HG03354 (cell line): Measurements from ENCODE around the gene VASH1.
A peak's percentile ranks its signal among the peaks of the same experiment; 100 is the strongest.

ENCODE experiments used
- ATAC-seq: cut with Tn5 transposase; IDR thresholded peaks from one replicate; pipeline ENCODE4 v1.9.1; 2021; ENCODE audit warnings: mild to moderate bottlenecking; ENCODE audit not compliant: unreplicated experiment, poor library complexity, severe bottlenecking

Gene VASH1

DNA sequence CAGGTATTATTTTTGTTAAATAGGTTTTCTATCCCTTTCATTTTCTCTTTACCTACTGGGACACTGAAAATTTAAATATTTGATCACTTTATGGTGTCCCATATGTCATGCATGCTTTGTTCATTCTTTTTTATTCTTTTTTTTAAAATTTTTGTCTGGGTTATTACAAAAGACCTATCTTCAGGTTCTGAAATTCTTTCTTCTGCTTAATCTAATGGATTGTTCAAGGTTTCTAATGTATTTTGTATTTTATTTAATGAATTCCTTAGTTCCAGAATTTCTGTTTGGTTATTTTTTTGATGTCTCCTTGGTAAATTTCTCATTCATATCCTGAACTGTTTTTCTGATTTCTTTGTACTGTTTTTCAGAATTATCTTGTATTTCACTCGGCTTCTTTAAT lies 20.2 kb upstream of the VASH1 start:
- no peak for ATAC-seq

- ATAC-seq: no peak
These were observed 19.1 kb upstream of the VASH1 start for GRCh38 chr14:76742185-76742584.

- no peak for ATAC-seq
These were observed 18.3 kb upstream of the VASH1 start for GRCh38 chr14:76742966-76743365.

DNA sequence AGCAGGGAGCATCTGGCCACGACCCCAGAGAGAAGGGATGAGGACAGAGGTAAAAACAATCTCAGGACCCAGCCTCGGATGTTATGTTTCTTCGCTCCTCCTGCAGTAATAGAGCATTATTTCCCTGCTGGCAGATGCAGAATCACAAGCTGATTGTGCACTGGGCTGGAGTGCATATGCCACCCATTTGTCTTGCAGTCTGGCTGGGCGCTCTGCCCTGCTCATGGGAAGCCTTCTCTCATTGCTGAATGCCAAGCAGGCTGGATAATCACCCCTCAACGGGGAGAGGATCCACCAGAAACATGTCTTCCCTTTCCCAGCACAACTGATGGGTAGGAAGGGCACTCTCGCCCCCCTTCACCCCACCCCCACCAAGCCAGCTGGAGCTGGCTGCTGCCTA lies 8.5 kb upstream of the VASH1 start:
- ATAC-seq: no peak

- ATAC-seq: no peak
These were observed 7.6 kb upstream of the VASH1 start for GRCh38 chr14:76753541-76754198.

- ATAC-seq: no peak
These were observed 6.7 kb upstream of the VASH1 start for GRCh38 chr14:76754586-76754985.

GRCh38 chr14:76755610-76756370 lies 5.5 kb upstream of the VASH1 start:
- no peak for ATAC-seq

GRCh38 chr14:76756371-76756750 lies 4.9 kb upstream of the VASH1 start:
- ATAC-seq: no peak

- no peak for ATAC-seq
These were observed 1.7 kb upstream of the VASH1 start for GRCh38 chr14:76759589-76759988.

DNA sequence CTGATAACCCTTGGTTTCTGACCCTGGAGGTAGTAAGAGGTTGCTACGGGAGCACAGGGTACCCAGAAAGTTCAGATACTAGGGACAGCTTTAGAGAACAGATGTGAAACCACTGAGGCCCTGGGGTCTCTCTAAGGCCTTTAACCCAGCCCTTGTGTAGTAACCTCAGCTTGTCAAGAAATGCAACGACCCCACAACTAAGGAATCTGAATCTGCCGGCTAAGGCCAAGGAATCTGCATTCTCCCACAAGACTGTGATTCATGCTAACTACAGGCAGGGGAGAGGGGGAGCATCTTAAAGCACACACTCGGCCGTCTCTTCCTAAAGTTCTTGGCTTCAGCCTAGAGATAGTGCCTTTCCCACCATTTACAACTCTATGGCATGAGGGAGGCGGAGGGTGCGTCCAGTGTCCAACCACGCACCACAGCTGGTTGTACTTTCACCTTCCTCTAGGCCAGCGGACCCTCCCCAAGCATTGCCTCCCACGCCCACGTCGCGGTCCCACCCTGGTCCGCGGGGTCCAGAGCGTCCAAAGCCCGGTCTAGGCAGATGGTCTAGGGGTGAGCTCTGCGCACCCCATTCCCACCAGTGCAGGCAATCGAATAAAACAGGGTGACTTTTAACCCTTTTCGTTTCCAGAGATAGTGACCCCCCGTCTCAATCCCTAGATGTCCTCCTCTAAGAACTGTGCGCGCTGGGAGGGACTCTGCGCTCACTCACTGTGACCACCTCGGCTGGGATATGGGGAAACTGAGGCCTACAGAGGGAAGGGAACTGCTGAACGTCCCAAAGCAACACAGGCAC lies 735 bp upstream of the VASH1 start:
- ATAC-seq: no peak

GRCh38 chr14:76761960-76762410 lies 717 bp downstream of the VASH1 start:
- ATAC-seq: peak; percentile 28

GRCh38 chr14:76762411-76763095 lies 1.3 kb downstream of the VASH1 start:
- no peak for ATAC-seq

DNA sequence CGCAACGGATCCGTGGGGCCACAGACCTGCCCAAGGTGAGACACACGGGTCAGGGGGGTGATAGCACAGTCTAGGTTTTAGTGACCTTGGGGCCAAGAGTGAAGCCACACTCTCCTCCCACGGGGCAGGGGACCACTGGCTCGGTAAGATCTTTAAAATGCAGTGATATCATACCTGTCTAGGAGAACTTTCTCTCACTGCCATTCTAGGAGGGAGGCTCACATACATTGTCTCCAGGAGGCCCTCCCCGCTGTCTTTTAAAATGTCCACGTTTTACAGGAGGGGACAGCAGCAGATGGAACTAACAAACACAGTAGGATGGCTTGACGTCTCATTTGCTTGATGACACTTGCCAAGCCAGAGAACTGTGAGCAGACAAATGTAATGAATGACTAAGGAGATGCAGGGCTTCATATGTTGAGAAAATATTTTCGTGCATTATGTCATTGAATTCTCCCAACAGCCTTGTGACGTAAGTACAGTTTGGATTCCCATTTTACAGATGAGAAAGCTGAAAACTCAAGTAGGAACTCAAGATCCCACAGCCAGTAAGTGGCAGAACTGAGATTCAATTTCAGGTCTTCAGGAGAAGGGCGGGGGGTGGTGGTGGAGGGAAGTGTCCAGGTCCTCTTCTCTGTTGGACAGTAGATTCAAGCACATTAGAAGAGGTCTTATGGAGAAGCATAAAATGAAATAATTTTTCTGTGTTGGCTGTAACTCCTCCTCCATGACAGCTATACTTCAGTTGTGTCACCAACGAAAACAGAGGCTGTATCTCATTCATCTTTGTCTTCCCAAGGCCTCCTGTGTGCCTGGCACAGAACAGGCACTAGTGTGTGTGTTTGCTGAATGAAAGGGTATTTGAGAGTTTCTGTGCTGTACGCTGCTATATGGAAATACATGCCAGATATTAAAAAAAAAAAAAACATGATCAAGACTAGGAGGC lies 2.1 kb downstream of the VASH1 start:
- ATAC-seq: no peak

GRCh38 chr14:76765461-76765931 lies 4.2 kb downstream of the VASH1 start:
- no peak for ATAC-seq

DNA sequence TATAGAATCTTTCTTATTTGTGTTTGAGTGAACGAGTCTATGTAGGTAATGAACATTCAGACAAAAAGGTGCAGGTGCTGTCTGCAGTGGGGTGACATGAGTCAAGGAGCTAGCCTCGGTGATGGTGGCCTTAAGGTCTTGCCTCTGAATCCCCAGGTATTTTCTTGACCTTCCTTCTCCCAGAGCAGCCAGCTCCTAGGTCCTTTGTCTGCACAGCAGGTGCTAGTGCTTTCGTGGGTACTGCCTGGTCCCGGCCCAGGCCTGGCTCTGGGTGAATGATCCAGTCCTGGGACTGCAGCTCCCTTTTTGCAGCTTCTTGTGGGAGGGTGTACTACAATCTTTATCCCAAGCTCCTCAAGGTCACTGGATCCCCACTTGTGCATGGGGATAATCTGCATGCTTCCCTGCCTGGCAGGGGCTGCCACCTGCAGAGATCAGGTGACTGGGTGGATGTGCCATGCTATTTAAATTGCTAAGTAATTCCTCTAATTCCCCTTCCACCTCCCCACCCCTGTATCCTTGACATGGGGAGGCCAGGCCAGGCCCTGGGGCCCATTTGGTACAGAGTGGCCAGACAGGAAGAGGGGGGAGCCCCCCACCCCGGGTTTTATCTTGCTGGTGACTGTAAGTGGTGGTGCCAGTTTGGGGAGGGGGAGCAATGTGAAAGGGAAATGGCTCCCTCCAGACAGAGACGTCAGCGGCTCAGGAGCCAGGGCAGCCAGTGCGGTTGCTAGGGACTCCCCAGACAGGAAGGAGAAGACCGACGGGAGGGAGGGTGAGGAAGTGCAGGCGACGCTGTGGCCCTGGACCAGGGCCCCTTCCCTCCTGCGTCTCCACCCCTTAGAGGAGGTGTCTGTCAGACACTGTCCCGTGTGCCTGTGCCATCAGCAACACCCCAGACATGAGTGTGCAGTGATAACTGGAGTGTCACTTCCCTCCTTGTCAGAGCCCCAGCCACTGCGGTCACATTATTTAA lies 6.7 kb downstream of the VASH1 start:
- ATAC-seq: peak; percentile 83

- ATAC-seq: no peak
These were observed 7.6 kb downstream of the VASH1 start for GRCh38 chr14:76768671-76769500.
